ENCODE data around the gene MGAT1.
"Not testable (repeated sequence)": the region's sequence is repeated elsewhere in the genome, so short reads cannot be mapped to it uniquely, and the experiment has no call there.

Gene MGAT1

GRCh38 chr5:180790524-180790923 is 12.1 kb downstream of the MGAT1 start:
- Histone ChIP-seq H2BK5ac (ENCODE audit: low read depth, low read length, poor library complexity) (no peak overlapping the region), H3K23ac (ENCODE audit: low read length) (no peak overlapping the region), H4K8ac (ENCODE audit: low read depth, low read length) (no peak overlapping the region), H3K4me3 (ENCODE audit: low read depth, low read length) (no peak overlapping the region), H3K4me2 (ENCODE audit: low read length) (no peak overlapping the region), H3K27ac (ENCODE audit: low read depth, low read length) (no peak overlapping the region), H2BK12ac (ENCODE audit: low read length) (no peak overlapping the region), H3K9me3 (ENCODE audit: insufficient read depth, low read depth, low read length) (peaks cover 2% of the 10 kb centered on the region), H3K4me1 (ENCODE audit: control insufficient read depth in 1 of 2, insufficient read depth in 2 of 2, low read length in 2 of 2) (peaks cover 22 to 24% of the 10 kb centered on the region in 2 experiments), H2AK5ac (ENCODE audit: low read length) (no peak overlapping the region), H3K9ac (ENCODE audit: low read length) (no peak overlapping the region), H3K79me1 (ENCODE audit: low read length) (peaks cover 12% of the 10 kb centered on the region), H3K27me3 (ENCODE audit: insufficient read depth, low read length) (no peaks in the 10 kb centered on the region), H4K12ac (ENCODE audit: low read depth, low read length) (no peak overlapping the region), H3K4ac (ENCODE audit: low read depth, low read length) (peak overlapping the region; percentile 4), H4K91ac (ENCODE audit: low read depth, low read length) (no peak overlapping the region), H3K18ac (ENCODE audit: low read length) (no peak overlapping the region), H3K14ac (ENCODE audit: low read length) (no peak overlapping the region), H2BK120ac (ENCODE audit: insufficient read depth, low read length, poor library complexity) (no peak overlapping the region), H2AFZ (ENCODE audit: insufficient read depth, low read length, poor library complexity) (no peak overlapping the region), H3K36me3 (ENCODE audit: control insufficient read depth in 1 of 2, insufficient read depth in 2 of 2, low read length in 2 of 2) (peaks cover 38 to 46% of the 10 kb centered on the region in 2 experiments), H3K79me2 (ENCODE audit: control insufficient read depth, insufficient read depth, low read length, poor library complexity) (peaks cover 4% of the 10 kb centered on the region)
- WGBS (ENCODE audit: extremely low coverage, insufficient coverage, insufficient read length): no CpG with 5 or more reads among the region's 6 CpGs
- DNase-seq: no peak

- no peak overlapping the region for H3K4me2 ChIP-seq (ENCODE audit: low read length)
Observed at GRCh38 chr5:180790020-180790419, 12.6 kb downstream of the MGAT1 start.

GRCh38 chr5:180788651-180789410 is 13.8 kb downstream of the MGAT1 start:
- not testable (repeated sequence) for H2AK5ac ChIP-seq (ENCODE audit: low read length); H3K14ac ChIP-seq (ENCODE audit: low read length); H3K23ac ChIP-seq (ENCODE audit: low read length); H2BK120ac ChIP-seq (ENCODE audit: insufficient read depth, low read length, poor library complexity); H3K79me2 ChIP-seq (ENCODE audit: control insufficient read depth, insufficient read depth, low read length, poor library complexity); H4K8ac ChIP-seq (ENCODE audit: low read depth, low read length); H3K18ac ChIP-seq (ENCODE audit: low read length); H3K27me3 ChIP-seq (ENCODE audit: insufficient read depth, low read length); H3K4ac ChIP-seq (ENCODE audit: low read depth, low read length); H2AFZ ChIP-seq (ENCODE audit: insufficient read depth, low read length, poor library complexity); H3K9ac ChIP-seq (ENCODE audit: low read length); DNase-seq; H3K4me3 ChIP-seq (ENCODE audit: low read depth, low read length); H3K27ac ChIP-seq (ENCODE audit: low read depth, low read length); H2BK5ac ChIP-seq (ENCODE audit: low read depth, low read length, poor library complexity); H4K12ac ChIP-seq (ENCODE audit: low read depth, low read length); H3K9me3 ChIP-seq (ENCODE audit: insufficient read depth, low read depth, low read length); H4K91ac ChIP-seq (ENCODE audit: low read depth, low read length); H2BK12ac ChIP-seq (ENCODE audit: low read length); H3K4me2 ChIP-seq (ENCODE audit: low read length)
- peaks cover 16% of the 10 kb centered on the region for H3K79me1 ChIP-seq (ENCODE audit: low read length)
- peaks cover 27 to 28% of the 10 kb centered on the region in 2 experiments for H3K4me1 ChIP-seq (ENCODE audit: control insufficient read depth in 1 of 2, insufficient read depth in 2 of 2, low read length in 2 of 2)
- H3K36me3 ChIP-seq (ENCODE audit: control insufficient read depth in 1 of 2, insufficient read depth in 2 of 2, low read length in 2 of 2): peaks cover 38 to 44% of the 10 kb centered on the region in 2 experiments
- WGBS (ENCODE audit: extremely low coverage, insufficient coverage, insufficient read length): no CpG with 5 or more reads among the region's 19 CpGs

More at GRCh38 chr5:180790020-180790419, 12.6 kb downstream of the MGAT1 start:
- H3K27ac ChIP-seq (ENCODE audit: low read depth, low read length): no peak overlapping the region
- H3K4me3 ChIP-seq (ENCODE audit: low read depth, low read length): no peak overlapping the region
- H4K8ac ChIP-seq (ENCODE audit: low read depth, low read length): no peak overlapping the region
- H2AFZ ChIP-seq (ENCODE audit: insufficient read depth, low read length, poor library complexity): no peak overlapping the region
- DNase-seq: no peak
- no CpG with 5 or more reads among the region's 8 CpGs for WGBS (ENCODE audit: extremely low coverage, insufficient coverage, insufficient read length)
- H3K4ac ChIP-seq (ENCODE audit: low read depth, low read length): no peak overlapping the region
- no peaks in the 10 kb centered on the region for H3K27me3 ChIP-seq (ENCODE audit: insufficient read depth, low read length)
- peaks cover 38 to 46% of the 10 kb centered on the region in 2 experiments for H3K36me3 ChIP-seq (ENCODE audit: control insufficient read depth in 1 of 2, insufficient read depth in 2 of 2, low read length in 2 of 2)
- H3K79me2 ChIP-seq (ENCODE audit: control insufficient read depth, insufficient read depth, low read length, poor library complexity): peaks cover 6% of the 10 kb centered on the region
- H3K23ac ChIP-seq (ENCODE audit: low read length): no peak overlapping the region
- H2AK5ac ChIP-seq (ENCODE audit: low read length): no peak overlapping the region
- no peak overlapping the region for H3K9ac ChIP-seq (ENCODE audit: low read length)
- H4K12ac ChIP-seq (ENCODE audit: low read depth, low read length): no peak overlapping the region
- H2BK5ac ChIP-seq (ENCODE audit: low read depth, low read length, poor library complexity): no peak overlapping the region
- H3K9me3 ChIP-seq (ENCODE audit: insufficient read depth, low read depth, low read length): peaks cover 2% of the 10 kb centered on the region
- no peak overlapping the region for H3K14ac ChIP-seq (ENCODE audit: low read length)
- H3K4me1 ChIP-seq (ENCODE audit: control insufficient read depth in 1 of 2, insufficient read depth in 2 of 2, low read length in 2 of 2): peaks cover 27 to 28% of the 10 kb centered on the region in 2 experiments
- H3K18ac ChIP-seq (ENCODE audit: low read length): peak overlapping the region; percentile 57
- no peak overlapping the region for H2BK12ac ChIP-seq (ENCODE audit: low read length)
- H4K91ac ChIP-seq (ENCODE audit: low read depth, low read length): no peak overlapping the region
- H2BK120ac ChIP-seq (ENCODE audit: insufficient read depth, low read length, poor library complexity): no peak overlapping the region
- H3K79me1 ChIP-seq (ENCODE audit: low read length): peaks cover 16% of the 10 kb centered on the region

- no peak overlapping the region for H3K4ac ChIP-seq (ENCODE audit: low read depth, low read length)
- no peak overlapping the region for H2BK120ac ChIP-seq (ENCODE audit: insufficient read depth, low read length, poor library complexity)
- peaks cover 16% of the 10 kb centered on the region for H3K79me1 ChIP-seq (ENCODE audit: low read length)
- H3K27me3 ChIP-seq (ENCODE audit: insufficient read depth, low read length): no peaks in the 10 kb centered on the region
- no CpG with 5 or more reads among the region's 20 CpGs for WGBS (ENCODE audit: extremely low coverage, insufficient coverage, insufficient read length)
- DNase-seq: peak in 1 of 2 donors; percentile 36
- no peak overlapping the region for H3K14ac ChIP-seq (ENCODE audit: low read length)
- no peak overlapping the region for H4K8ac ChIP-seq (ENCODE audit: low read depth, low read length)
- H2BK12ac ChIP-seq (ENCODE audit: low read length): no peak overlapping the region
- H3K4me2 ChIP-seq (ENCODE audit: low read length): no peak overlapping the region
- peaks cover 4% of the 10 kb centered on the region for H3K79me2 ChIP-seq (ENCODE audit: control insufficient read depth, insufficient read depth, low read length, poor library complexity)
- peaks cover 29 to 31% of the 10 kb centered on the region in 2 experiments for H3K4me1 ChIP-seq (ENCODE audit: control insufficient read depth in 1 of 2, insufficient read depth in 2 of 2, low read length in 2 of 2)
- H3K23ac ChIP-seq (ENCODE audit: low read length): no peak overlapping the region
- H2AFZ ChIP-seq (ENCODE audit: insufficient read depth, low read length, poor library complexity): no peak overlapping the region
- H4K12ac ChIP-seq (ENCODE audit: low read depth, low read length): no peak overlapping the region
- peaks cover 37 to 39% of the 10 kb centered on the region in 2 experiments for H3K36me3 ChIP-seq (ENCODE audit: control insufficient read depth in 1 of 2, insufficient read depth in 2 of 2, low read length in 2 of 2)
- H3K9me3 ChIP-seq (ENCODE audit: insufficient read depth, low read depth, low read length): peaks cover 2% of the 10 kb centered on the region
- no peak overlapping the region for H3K9ac ChIP-seq (ENCODE audit: low read length)
- no peak overlapping the region for H2AK5ac ChIP-seq (ENCODE audit: low read length)
- H4K91ac ChIP-seq (ENCODE audit: low read depth, low read length): peak overlapping the region; percentile 17
- no peak overlapping the region for H2BK5ac ChIP-seq (ENCODE audit: low read depth, low read length, poor library complexity)
- H3K27ac ChIP-seq (ENCODE audit: low read depth, low read length): no peak overlapping the region
- no peak overlapping the region for H3K4me3 ChIP-seq (ENCODE audit: low read depth, low read length)
- no peak overlapping the region for H3K18ac ChIP-seq (ENCODE audit: low read length)
Observed at GRCh38 chr5:180787711-180788431, 14.7 kb downstream of the MGAT1 start.

All from trophoblast cell (in vitro differentiated cells and primary cell).